K562 (cell line): Measurements from ENCODE around the gene WWOX. TPM values are rescaled to one million over a fixed set of nuclear protein-coding genes. Genes with fewer than 3 reads are reported as not detected.

ENCODE experiments used
- ATAC-seq: fragments of 200-7000 bp; cut with Tn5 transposase; 3 replicates; pipeline ENCODE4 v1.9.1; 2020; ENCODE audit warnings: moderate library complexity
- BruUV-seq: library from RNA; stranded (reverse); fragments of 400-500 nt; replicated peaks from 2 replicates; lab custom pipeline; 2021; lab: Mats Ljungman, UMichigan
- CTCF ChIA-PET: fragments of 300-600 bp; formaldehyde crosslinking; extraction: SDS; loops from one replicate; lab custom pipeline; 2021; ENCODE audit warnings: low intra/inter-chr PET ratio; lab: Yijun Ruan, JAX
- POLR2A ChIA-PET: fragments of 300-600, 350-650 bp; sonication (Branson Sonifier 250); formaldehyde crosslinking; extraction: SDS; loops from one replicate; lab custom pipeline; 2021; ENCODE audit warnings: antibody characterized with exemption, inconsistent platforms; lab: Yijun Ruan, JAX
- DNase-seq, 4 experiments: peaks; one replicate each; pipeline versions ENCODE4 v3.0.0 to v3.0.0-alpha.2; 2011 to 2018; ENCODE audit warnings: low spot score in 3 of 4, mixed read lengths in 3 of 4; ENCODE audit errors: extremely low read depth in 1 of 4
- FAIRE-seq: peaks from 2 replicates; lab custom pipeline; 2011; peaks lifted over from hg19 to GRCh38; lab: Jason Lieb, UNC
- H2AFZ ChIP-seq: 2 replicates; pipeline ENCODE4 v1.6.0; 2011; ENCODE audit warnings: low read depth, low read length, control low read depth, inconsistent platforms
- H3K27ac ChIP-seq: fragments of 200-600 bp; 3 replicates; pipeline ENCODE4 v1.8.0; 2011; ENCODE audit warnings: low read depth, mild to moderate bottlenecking, control low read depth, inconsistent platforms, low read length, moderate library complexity, mixed read lengths; ENCODE audit errors: extremely low read depth
- H3K27me3 ChIP-seq, 2 experiments: fragments of 300-600 bp in 1 of 2; 2 replicates in 1 of 2; 3 replicates in 1 of 2; pipeline versions ENCODE4 v1.6.0 to v1.8.0; 2011; ENCODE audit warnings: inconsistent platforms in 2 of 2, low read length in 2 of 2, mild to moderate bottlenecking in 1 of 2, mixed read lengths in 1 of 2, moderate library complexity in 1 of 2; ENCODE audit not compliant: control insufficient read depth in 2 of 2, insufficient read depth in 2 of 2
- H3K36me3 ChIP-seq: fragments of 300-600 bp; 3 replicates; pipeline ENCODE4 v1.8.0; 2011; ENCODE audit warnings: mild to moderate bottlenecking, low read length, inconsistent platforms; ENCODE audit not compliant: control insufficient read depth, insufficient read depth
- H3K4me1 ChIP-seq, 2 experiments: fragments of 200-600 bp in 1 of 2; replicated peaks in 1 of 2; 2 replicates in 1 of 2; 3 replicates in 1 of 2; pipeline versions ENCODE4 v1.5.1 to v1.8.0; 2011; ENCODE audit warnings: inconsistent platforms in 2 of 2, low read length in 2 of 2, mild to moderate bottlenecking in 1 of 2, mixed read lengths in 1 of 2, moderate library complexity in 1 of 2; ENCODE audit not compliant: control insufficient read depth in 2 of 2, insufficient read depth in 2 of 2
- H3K4me2 ChIP-seq: 2 replicates; pipeline ENCODE4 v1.6.1; 2011; ENCODE audit warnings: low read length, control low read depth, inconsistent platforms, mixed read lengths; ENCODE audit not compliant: insufficient read depth
- H3K4me3 ChIP-seq: fragments of 200-600 bp; sonication (generic), shearing (Covaris generic); 2 replicates; pipeline ENCODE4 v1.5.1; 2016; ENCODE audit warnings: control low read depth, inconsistent platforms
- H3K79me2 ChIP-seq: fragments of 200-600 bp; 3 replicates; pipeline ENCODE4 v1.8.0; 2011; ENCODE audit warnings: low read length, inconsistent platforms; ENCODE audit not compliant: control insufficient read depth, insufficient read depth
- H3K9ac ChIP-seq, 2 experiments: 2 replicates each; pipeline versions ENCODE4 v1.6.0 to v1.6.1; 2011; ENCODE audit warnings: low read depth in 2 of 2, low read length in 2 of 2, control low read depth in 1 of 2, inconsistent platforms in 1 of 2, mild to moderate bottlenecking in 1 of 2, mixed read lengths in 1 of 2; ENCODE audit not compliant: insufficient read depth in 1 of 2
- H3K9me1 ChIP-seq: one replicate; pipeline ENCODE4 v1.6.0; 2011; ENCODE audit warnings: inconsistent platforms, mild to moderate bottlenecking, low read length, moderate library complexity; ENCODE audit not compliant: control insufficient read depth, insufficient read depth
- H3K9me3 ChIP-seq: replicated peaks from 2 replicates; pipeline ENCODE4 v1.5.1; 2011; ENCODE audit warnings: low read depth, low read length, inconsistent platforms; ENCODE audit not compliant: control insufficient read depth, insufficient read depth
- H4K20me1 ChIP-seq: replicated peaks from 2 replicates; pipeline ENCODE4 v1.6.1; 2011; ENCODE audit warnings: low read length, inconsistent platforms, mixed read lengths; ENCODE audit not compliant: control insufficient read depth, insufficient read depth
- PTTG1 ChIP-seq: fragments of 450-650 bp; IDR thresholded peaks from 2 replicates; pipeline ENCODE4 v1.6.1; 2016; ENCODE audit warnings: low read depth, mild to moderate bottlenecking, missing genetic modification characterization, missing compliant biosample characterization
- RBM22 ChIP-seq: fragments of 200-400 bp; formaldehyde crosslinking; IDR thresholded peaks from 2 replicates; pipeline ENCODE4 v1.6.1; 2018; ENCODE audit warnings: low read length, low read depth; ENCODE audit not compliant: poor library complexity, severe bottlenecking
- RBM39 ChIP-seq: fragments of 200-400 bp; formaldehyde crosslinking; optimal IDR thresholded peaks from 2 replicates; pipeline ENCODE3; 2018; ENCODE audit warnings: low read depth, low read length
- ZNF133 ChIP-seq: fragments of 250-450 bp; sonication (Bioruptor Pico); IDR thresholded peaks from 2 replicates; pipeline ENCODE4 v1.4.0; 2020; ENCODE audit warnings: mild to moderate bottlenecking
- ZNF57 ChIP-seq: fragments of 450-650 bp; formaldehyde crosslinking; IDR thresholded peaks from 2 replicates; pipeline ENCODE4 v1.4.0; 2020; ENCODE audit warnings: mild to moderate bottlenecking, moderate library complexity
- ZNF589 ChIP-seq: fragments of 200-800 bp; sonication (Bioruptor generic); IDR thresholded peaks from 2 replicates; pipeline ENCODE4 v1.6.1; 2016; ENCODE audit warnings: low read depth, missing genetic modification characterization, missing compliant biosample characterization
- WGBS: fragments of 100-300 bp; shearing (Covaris generic); methylation state at CpG from one replicate; pipeline ENCODE4 v1.1.6; 2016; ENCODE audit warnings: low coverage, mixed read lengths; ENCODE audit not compliant: insufficient coverage; ENCODE audit errors: missing lambda C conversion rate; 5-methylcytosine and 5-hydroxymethylcytosine counted together
- in situ Hi-C: fragments of 300-500 bp; cut with MboI; formaldehyde crosslinking; loops from 4 replicates; pipeline ENCODE4 v1.15.0; 2018; ENCODE audit warnings: inconsistent platforms, mixed read lengths
- intact Hi-C: fragments of 100-400 bp; cut with micrococcal nuclease; formaldehyde crosslinking; loops from 2 replicates; pipeline ENCODE4 v1.14.2; 2022
- polyA plus RNA-seq, 8 experiments: library from polyadenylated mRNA; depleted of rRNA in 4 of 8; stranded (reverse) in 5 of 8; unstranded in 3 of 8; fragments of >200 nt; fragmentation: Nextera tagmentation in 2 of 8; fragmentation: Illumina TruSeq in 1 of 8; extraction: Ambion mirVana in 2 of 8; extraction: Trizol in 1 of 8; gene quantifications; 2 replicates each; pipeline versions ENCODE4 v1.2.1 to v1.2.3, GENCODE V29; 2011 to 2014; ENCODE audit warnings: inconsistent platforms in 1 of 8, missing spikeins in 1 of 8
- total RNA-seq, 7 experiments: library from RNA; depleted of rRNA in 6 of 7; stranded (reverse); fragments of >200 nt in 6 of 7; fragmentation: Illumina TruSeq in 2 of 7; extraction: Trizol in 2 of 7; gene quantifications; 2 replicates each; pipeline versions ENCODE4 v1.2.1 to v1.2.3, GENCODE V29; 2011 to 2021; ENCODE audit warnings: low replicate concordance in 1 of 7
- TF ChIP-seq, protein P1 (sequence below): fragments of 450-650 bp; IDR thresholded peaks from 2 replicates; pipeline ENCODE4 v1.6.1; 2014; ENCODE audit warnings: low read depth, mild to moderate bottlenecking, moderate library complexity, borderline replicate concordance
- TF ChIP-seq, protein P2 (sequence below): IDR thresholded peaks from 2 replicates; pipeline ENCODE4 v1.6.1; 2011; ENCODE audit not compliant: insufficient read length; ENCODE audit errors: extremely low read depth
- TF ChIP-seq, protein P3 (sequence below): sonication (generic); formaldehyde crosslinking; IDR thresholded peaks from 2 replicates; pipeline ENCODE4 v1.8.1; 2023; ENCODE audit warnings: mild to moderate bottlenecking, missing genetic modification reagents
- TF ChIP-seq, protein P4 (sequence below): sonication (generic); formaldehyde crosslinking; IDR thresholded peaks from 2 replicates; pipeline ENCODE4 v1.8.0; 2022; ENCODE audit warnings: mild to moderate bottlenecking, missing genetic modification reagents
- TF ChIP-seq, protein P5 (sequence below): IDR thresholded peaks from 3 replicates; pipeline ENCODE4 v1.6.1; 2011; ENCODE audit warnings: borderline replicate concordance, mild to moderate bottlenecking; ENCODE audit not compliant: insufficient read length, insufficient read depth

The WWOX gene
- total and polyA plus RNA-seq, 9 of the 15 experiments (the other 6 are each of a cell fraction or from before 2014, with no cell fraction given): 1.6 to 22.7 (median 8.1) TPM

DNA sequence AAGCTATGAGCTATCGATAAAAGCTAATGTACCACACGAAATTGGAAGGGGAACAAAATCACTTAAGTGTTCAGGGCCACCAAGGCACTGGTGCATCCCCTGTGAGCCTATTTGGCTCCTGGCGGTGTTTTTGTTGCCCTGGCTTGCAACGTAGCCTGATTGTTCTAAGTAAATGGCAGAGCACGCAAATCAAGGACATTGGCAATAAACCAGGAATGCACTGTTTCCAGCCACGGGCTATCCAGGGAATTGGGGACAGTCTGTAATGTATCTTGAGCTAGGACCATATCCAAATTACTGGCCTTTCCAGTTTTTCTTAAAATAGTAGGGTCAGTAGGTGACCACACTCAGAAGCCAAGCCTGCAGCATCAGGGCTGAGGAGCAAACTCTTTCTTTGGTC lies 767.1 kb downstream of the WWOX start:
- ChIA-PET POLR2A (interaction anchor here (0.6 kb wide), 1 partner anchor 39 kb away, joined by 3 read pairs; no protein-coding TSS in a partner anchor), CTCF (no interaction called here)
- no peaks in the 10 kb centered on the region for H3K36me3 ChIP-seq

More for the DNA sequence above, 767.1 kb downstream of the WWOX start:
- Histone ChIP-seq H3K9me3 (no peaks in the 10 kb centered on the region), H2AFZ (no peak overlapping the region), H4K20me1 (no peaks in the 10 kb centered on the region), H3K27ac (no peak overlapping the region), H3K9me1 (no peaks in the 10 kb centered on the region), H3K27me3 (peaks cover 3 to 4% of the 10 kb centered on the region in 2 experiments; a peak in 2 of 5 replicates), H3K4me3 (no peak overlapping the region), H3K9ac (no peak overlapping the region), H3K4me2 (no peak overlapping the region), H3K4me1 (no peaks in the 10 kb centered on the region), H3K79me2 (no peaks in the 10 kb centered on the region)
- intact Hi-C loops: no loop called here
- ATAC-seq (no peak), DNase-seq (no peak), FAIRE-seq (no peak)
- TF ChIP-seq, protein P1, sequence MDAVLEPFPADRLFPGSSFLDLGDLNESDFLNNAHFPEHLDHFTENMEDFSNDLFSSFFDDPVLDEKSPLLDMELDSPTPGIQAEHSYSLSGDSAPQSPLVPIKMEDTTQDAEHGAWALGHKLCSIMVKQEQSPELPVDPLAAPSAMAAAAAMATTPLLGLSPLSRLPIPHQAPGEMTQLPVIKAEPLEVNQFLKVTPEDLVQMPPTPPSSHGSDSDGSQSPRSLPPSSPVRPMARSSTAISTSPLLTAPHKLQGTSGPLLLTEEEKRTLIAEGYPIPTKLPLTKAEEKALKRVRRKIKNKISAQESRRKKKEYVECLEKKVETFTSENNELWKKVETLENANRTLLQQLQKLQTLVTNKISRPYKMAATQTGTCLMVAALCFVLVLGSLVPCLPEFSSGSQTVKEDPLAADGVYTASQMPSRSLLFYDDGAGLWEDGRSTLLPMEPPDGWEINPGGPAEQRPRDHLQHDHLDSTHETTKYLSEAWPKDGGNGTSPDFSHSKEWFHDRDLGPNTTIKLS: no peak
- TF ChIP-seq RBM22 (no peak), ZNF57 (no peak), PTTG1 (tag) (no peak), ZNF133 (CRISPR knock-in tag) (no peak), RBM39 (no peak), ZNF589 (CRISPR knock-in tag) (no peak)
- TF ChIP-seq, protein P2, sequence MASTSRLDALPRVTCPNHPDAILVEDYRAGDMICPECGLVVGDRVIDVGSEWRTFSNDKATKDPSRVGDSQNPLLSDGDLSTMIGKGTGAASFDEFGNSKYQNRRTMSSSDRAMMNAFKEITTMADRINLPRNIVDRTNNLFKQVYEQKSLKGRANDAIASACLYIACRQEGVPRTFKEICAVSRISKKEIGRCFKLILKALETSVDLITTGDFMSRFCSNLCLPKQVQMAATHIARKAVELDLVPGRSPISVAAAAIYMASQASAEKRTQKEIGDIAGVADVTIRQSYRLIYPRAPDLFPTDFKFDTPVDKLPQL: no peak
- TF ChIP-seq, protein P3, sequence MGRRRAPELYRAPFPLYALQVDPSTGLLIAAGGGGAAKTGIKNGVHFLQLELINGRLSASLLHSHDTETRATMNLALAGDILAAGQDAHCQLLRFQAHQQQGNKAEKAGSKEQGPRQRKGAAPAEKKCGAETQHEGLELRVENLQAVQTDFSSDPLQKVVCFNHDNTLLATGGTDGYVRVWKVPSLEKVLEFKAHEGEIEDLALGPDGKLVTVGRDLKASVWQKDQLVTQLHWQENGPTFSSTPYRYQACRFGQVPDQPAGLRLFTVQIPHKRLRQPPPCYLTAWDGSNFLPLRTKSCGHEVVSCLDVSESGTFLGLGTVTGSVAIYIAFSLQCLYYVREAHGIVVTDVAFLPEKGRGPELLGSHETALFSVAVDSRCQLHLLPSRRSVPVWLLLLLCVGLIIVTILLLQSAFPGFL: no peak
- TF ChIP-seq, protein P4, sequence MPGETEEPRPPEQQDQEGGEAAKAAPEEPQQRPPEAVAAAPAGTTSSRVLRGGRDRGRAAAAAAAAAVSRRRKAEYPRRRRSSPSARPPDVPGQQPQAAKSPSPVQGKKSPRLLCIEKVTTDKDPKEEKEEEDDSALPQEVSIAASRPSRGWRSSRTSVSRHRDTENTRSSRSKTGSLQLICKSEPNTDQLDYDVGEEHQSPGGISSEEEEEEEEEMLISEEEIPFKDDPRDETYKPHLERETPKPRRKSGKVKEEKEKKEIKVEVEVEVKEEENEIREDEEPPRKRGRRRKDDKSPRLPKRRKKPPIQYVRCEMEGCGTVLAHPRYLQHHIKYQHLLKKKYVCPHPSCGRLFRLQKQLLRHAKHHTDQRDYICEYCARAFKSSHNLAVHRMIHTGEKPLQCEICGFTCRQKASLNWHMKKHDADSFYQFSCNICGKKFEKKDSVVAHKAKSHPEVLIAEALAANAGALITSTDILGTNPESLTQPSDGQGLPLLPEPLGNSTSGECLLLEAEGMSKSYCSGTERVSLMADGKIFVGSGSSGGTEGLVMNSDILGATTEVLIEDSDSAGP (CRISPR knock-in tag): no peak
- TF ChIP-seq, protein P5, sequence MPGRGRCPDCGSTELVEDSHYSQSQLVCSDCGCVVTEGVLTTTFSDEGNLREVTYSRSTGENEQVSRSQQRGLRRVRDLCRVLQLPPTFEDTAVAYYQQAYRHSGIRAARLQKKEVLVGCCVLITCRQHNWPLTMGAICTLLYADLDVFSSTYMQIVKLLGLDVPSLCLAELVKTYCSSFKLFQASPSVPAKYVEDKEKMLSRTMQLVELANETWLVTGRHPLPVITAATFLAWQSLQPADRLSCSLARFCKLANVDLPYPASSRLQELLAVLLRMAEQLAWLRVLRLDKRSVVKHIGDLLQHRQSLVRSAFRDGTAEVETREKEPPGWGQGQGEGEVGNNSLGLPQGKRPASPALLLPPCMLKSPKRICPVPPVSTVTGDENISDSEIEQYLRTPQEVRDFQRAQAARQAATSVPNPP: no peak
- no TSS peak for BruUV-seq
- 0% methylated on average over 6 of the region's 6 CpGs for WGBS
- in situ Hi-C loops: no loop called here
